Lower leg skin (tissue), 3 donors: ENCODE measurements around the gene GABBR2.

ENCODE experiments used
- POLR2A ChIP-seq, 2 donors: fragments of 450-650 bp; IDR thresholded peaks; one replicate each; pipeline ENCODE4 v1.6.1; 2016 to 2017; ENCODE audit warnings: antibody characterized with exemption in 2 of 2, mild to moderate bottlenecking in 1 of 2, moderate library complexity in 1 of 2
- TF ChIP-seq, protein P1 (sequence below), 3 donors: fragments of 450-650 bp; IDR thresholded peaks; one replicate each; pipeline ENCODE4 v1.5.1; 2016; ENCODE audit warnings: antibody characterized with exemption in 3 of 3, mild to moderate bottlenecking in 3 of 3, moderate library complexity in 2 of 3

DNA sequence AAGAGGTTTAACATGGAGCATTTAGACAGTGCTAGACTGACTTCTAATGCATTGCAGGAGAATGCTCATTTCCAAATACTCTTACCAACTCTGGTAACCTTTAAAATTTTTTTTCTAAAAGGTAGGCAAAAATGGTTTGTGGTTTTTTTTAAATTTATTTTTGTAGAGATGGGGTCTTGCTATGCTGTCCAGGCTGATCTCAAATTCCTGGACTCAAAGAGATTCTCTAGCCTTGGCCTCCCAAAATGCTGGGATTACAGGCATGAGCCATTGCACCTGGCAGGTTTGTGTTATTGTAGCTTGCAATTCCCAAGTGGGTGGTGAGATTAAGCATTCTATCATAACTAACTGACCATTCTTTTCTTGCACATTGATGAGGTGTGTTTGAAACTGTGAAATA is 410.3 kb downstream of the GABBR2 start:
- TF ChIP-seq, protein P1, sequence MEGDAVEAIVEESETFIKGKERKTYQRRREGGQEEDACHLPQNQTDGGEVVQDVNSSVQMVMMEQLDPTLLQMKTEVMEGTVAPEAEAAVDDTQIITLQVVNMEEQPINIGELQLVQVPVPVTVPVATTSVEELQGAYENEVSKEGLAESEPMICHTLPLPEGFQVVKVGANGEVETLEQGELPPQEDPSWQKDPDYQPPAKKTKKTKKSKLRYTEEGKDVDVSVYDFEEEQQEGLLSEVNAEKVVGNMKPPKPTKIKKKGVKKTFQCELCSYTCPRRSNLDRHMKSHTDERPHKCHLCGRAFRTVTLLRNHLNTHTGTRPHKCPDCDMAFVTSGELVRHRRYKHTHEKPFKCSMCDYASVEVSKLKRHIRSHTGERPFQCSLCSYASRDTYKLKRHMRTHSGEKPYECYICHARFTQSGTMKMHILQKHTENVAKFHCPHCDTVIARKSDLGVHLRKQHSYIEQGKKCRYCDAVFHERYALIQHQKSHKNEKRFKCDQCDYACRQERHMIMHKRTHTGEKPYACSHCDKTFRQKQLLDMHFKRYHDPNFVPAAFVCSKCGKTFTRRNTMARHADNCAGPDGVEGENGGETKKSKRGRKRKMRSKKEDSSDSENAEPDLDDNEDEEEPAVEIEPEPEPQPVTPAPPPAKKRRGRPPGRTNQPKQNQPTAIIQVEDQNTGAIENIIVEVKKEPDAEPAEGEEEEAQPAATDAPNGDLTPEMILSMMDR (IDR thresholded peaks at IDR 0.05), result no peak
- TF ChIP-seq POLR2A (IDR thresholded peaks at IDR 0.05), result no peak
